Breast epithelium (tissue), 3 donors: ENCODE data around the gene SQSTM1.

Experiments used
- CTCF ChIP-seq, 3 donors: fragments of 450-650 bp; IDR thresholded peaks; one replicate each; pipeline ENCODE4 v1.5.1; 2016 to 2017; ENCODE audit warnings: antibody characterized with exemption in 3 of 3, mild to moderate bottlenecking in 3 of 3, moderate library complexity in 3 of 3
- POLR2AphosphoS5 ChIP-seq, 3 donors: sonication (generic); formaldehyde crosslinking; IDR thresholded peaks; one replicate each; pipeline ENCODE4 v1.6.1; 2017; ENCODE audit warnings: antibody characterized with exemption in 3 of 3

- TF ChIP-seq CTCF (IDR thresholded peaks at IDR 0.05), result no peak
- TF ChIP-seq POLR2AphosphoS5 (IDR thresholded peaks at IDR 0.05), result no peak
Measured at GRCh38 chr5:179863449-179864085, 42.9 kb downstream of the SQSTM1 start.
